ENCODE data around the gene UQCRQ. TPM values are rescaled to one million over a fixed set of nuclear protein-coding genes. Genes with fewer than 3 reads are reported as not detected.

The UQCRQ gene
- total RNA-seq, 2 experiments from 2014 or later: 299 to 537 TPM

GRCh38 chr5:132870801-132871200 lies 4.4 kb downstream of the UQCRQ start:
- ChIA-PET POLR2A (no interaction called here), CTCF (interaction anchor here (1.6 to 1.8 kb wide), 2 partner anchors 10 to 42 kb away, joined by 4 to 6 read pairs; no protein-coding TSS in a partner anchor)
- intact Hi-C loops (cut with DNase I, micrococcal nuclease): no loop called here
- DNase-seq (no peak), ATAC-seq (no peak)
- Mint-ChIP-seq H3K9me3 (ENCODE audit: low read depth) (no peaks in the 10 kb centered on the region), H3K4me1 (peaks cover 20% of the 10 kb centered on the region), H3K27me3 (no peaks in the 10 kb centered on the region), H3K4me3 (no peak overlapping the region), H3K36me3 (ENCODE audit: low read depth) (peaks cover 53% of the 10 kb centered on the region), H3K27ac (no peak overlapping the region)

GRCh38 chr5:132871459-132872284 lies 5.2 kb downstream of the UQCRQ start:
- no peaks in the 10 kb centered on the region for H3K9me3 Mint-ChIP-seq (ENCODE audit: low read depth)
- no peaks in the 10 kb centered on the region for H3K27me3 Mint-ChIP-seq
- ATAC-seq (no peak), DNase-seq (no peak)
- intact Hi-C loops (cut with DNase I, micrococcal nuclease): no loop called here
- ChIA-PET POLR2A (no interaction called here), CTCF (interaction anchor here (1.6 to 1.8 kb wide), 2 partner anchors 11 kb away, joined by 6 to 7 read pairs; no protein-coding TSS in a partner anchor)
- H3K4me3 Mint-ChIP-seq: no peak overlapping the region
- H3K4me1 Mint-ChIP-seq: peaks cover 14% of the 10 kb centered on the region
- H3K36me3 Mint-ChIP-seq (ENCODE audit: low read depth): peaks cover 51% of the 10 kb centered on the region
- no peak overlapping the region for H3K27ac Mint-ChIP-seq

GRCh38 chr5:132872788-132873118 lies 6.3 kb downstream of the UQCRQ start:
- Mint-ChIP-seq H3K4me1 (peaks cover 8% of the 10 kb centered on the region), H3K27ac (no peak overlapping the region), H3K4me3 (no peak overlapping the region), H3K27me3 (no peaks in the 10 kb centered on the region), H3K9me3 (ENCODE audit: low read depth) (no peaks in the 10 kb centered on the region), H3K36me3 (ENCODE audit: low read depth) (peaks cover 43% of the 10 kb centered on the region)
- CTCF ChIA-PET: interaction anchor here (0.6 to 1.6 kb wide), 3 partner anchors 10 to 733 kb away, joined by 3 to 7 read pairs (median 4); no protein-coding TSS in a partner anchor
- no peak for ATAC-seq
- POLR2A ChIA-PET: no interaction called here
- intact Hi-C loops (cut with DNase I, micrococcal nuclease): no loop called here
- DNase-seq: no peak

GRCh38 chr5:132873119-132873929 lies 6.9 kb downstream of the UQCRQ start, which contains the start of gene LEAP2:
TSS of gene LEAP2 (plus strand) at chr5:132873668. CDS start at chr5:132873695, 27 bp downstream.
- POLR2A ChIA-PET: interaction anchor here (0.6 kb wide), 1 partner anchor 34 kb away, joined by 3 read pairs; no protein-coding TSS in a partner anchor

GRCh38 chr5:132873930-132874271 lies 7.5 kb downstream of the UQCRQ start:
- intact Hi-C loops (cut with DNase I, micrococcal nuclease): no loop called here
- peaks cover 36% of the 10 kb centered on the region for H3K36me3 Mint-ChIP-seq (ENCODE audit: low read depth)
- CTCF ChIA-PET: interaction anchor here (0.6 to 1.1 kb wide), 2 partner anchors 490 to 1283 kb away, joined by 3 read pairs; no protein-coding TSS in a partner anchor
- DNase-seq: no peak
- H3K27ac Mint-ChIP-seq: no peak overlapping the region
- H3K27me3 Mint-ChIP-seq: no peaks in the 10 kb centered on the region
- no peak for ATAC-seq
- H3K4me1 Mint-ChIP-seq: no peaks in the 10 kb centered on the region
- POLR2A ChIA-PET: no interaction called here
- no peaks in the 10 kb centered on the region for H3K9me3 Mint-ChIP-seq (ENCODE audit: low read depth)
- H3K4me3 Mint-ChIP-seq: no peak overlapping the region

More at GRCh38 chr5:132873119-132873929, 6.9 kb downstream of the UQCRQ start, which contains the start of gene LEAP2:
- Mint-ChIP-seq H3K4me1 (peaks cover 4% of the 10 kb centered on the region), H3K4me3 (no peak within 1 kb of the TSS), H3K9me3 (ENCODE audit: low read depth) (no peaks in the 10 kb centered on the region), H3K27ac (no peak within 1 kb of the TSS), H3K36me3 (ENCODE audit: low read depth) (peaks cover 38% of the 10 kb centered on the region), H3K27me3 (no peaks in the 10 kb centered on the region)
- intact Hi-C loops (cut with DNase I, micrococcal nuclease): no loop called here
- ATAC-seq (no peak), DNase-seq (no peak)
- CTCF ChIA-PET: interaction anchor here (0.6 to 1.2 kb wide), 3 partner anchors 11 to 1282 kb away, joined by 3 read pairs; no protein-coding TSS in a partner anchor

- Mint-ChIP-seq H3K27ac (no peak overlapping the region), H3K4me3 (no peak overlapping the region), H3K27me3 (no peaks in the 10 kb centered on the region), H3K36me3 (ENCODE audit: low read depth) (peaks cover 32% of the 10 kb centered on the region), H3K4me1 (no peaks in the 10 kb centered on the region), H3K9me3 (ENCODE audit: low read depth) (no peaks in the 10 kb centered on the region)
- no peak for DNase-seq
- ChIA-PET POLR2A (no interaction called here), CTCF (interaction anchor here (0.6 to 1.9 kb wide), 4 partner anchors 7 to 379 kb away, joined by 3 to 5 read pairs (median 4); no protein-coding TSS in a partner anchor)
- ATAC-seq: no peak
- intact Hi-C loops (cut with DNase I, micrococcal nuclease): no loop called here
Observed at GRCh38 chr5:132876020-132876759, 9.7 kb downstream of the UQCRQ start.

GRCh38 chr5:132877466-132877865 lies 11.0 kb downstream of the UQCRQ start:
- ATAC-seq (no peak), DNase-seq (no peak)
- H3K4me3 Mint-ChIP-seq: no peak overlapping the region
- no peak overlapping the region for H3K27ac Mint-ChIP-seq
- no peaks in the 10 kb centered on the region for H3K9me3 Mint-ChIP-seq (ENCODE audit: low read depth)
- no peaks in the 10 kb centered on the region for H3K27me3 Mint-ChIP-seq
- CTCF ChIA-PET: interaction anchor here (0.9 to 1.3 kb wide), 3 partner anchors 16 to 49 kb away, joined by 3 to 5 read pairs (median 3); no protein-coding TSS in a partner anchor
- no peaks in the 10 kb centered on the region for H3K4me1 Mint-ChIP-seq
- intact Hi-C loops (cut with DNase I, micrococcal nuclease): no loop called here
- H3K36me3 Mint-ChIP-seq (ENCODE audit: low read depth): peaks cover 23% of the 10 kb centered on the region
- POLR2A ChIA-PET: interaction anchor here (0.5 to 0.6 kb wide), 2 partner anchors 11 to 132 kb away, joined by 3 read pairs; partner anchors contain the start of gene UQCRQ

- ChIA-PET POLR2A (no interaction called here), CTCF (interaction anchor here (0.9 to 1.3 kb wide), 2 partner anchors 16 to 49 kb away, joined by 3 to 5 read pairs; no protein-coding TSS in a partner anchor)
- intact Hi-C loops (cut with DNase I, micrococcal nuclease): no loop called here
- Mint-ChIP-seq H3K4me3 (no peak overlapping the region), H3K9me3 (ENCODE audit: low read depth) (no peaks in the 10 kb centered on the region), H3K4me1 (no peaks in the 10 kb centered on the region), H3K36me3 (ENCODE audit: low read depth) (peaks cover 20% of the 10 kb centered on the region), H3K27ac (no peak overlapping the region), H3K27me3 (no peaks in the 10 kb centered on the region)
- DNase-seq (no peak), ATAC-seq (no peak)
Observed at GRCh38 chr5:132877938-132878337, 11.5 kb downstream of the UQCRQ start.

- DNase-seq (peak; percentile 34), ATAC-seq (peak; percentile 72)
- CTCF ChIA-PET: interaction anchor here (0.6 to 2.0 kb wide), 18 partner anchors 8 to 496 kb away, joined by 3 to 10 read pairs (median 4); partner anchors contain the start of genes CCNI2, GDF9, SHROOM1 and UQCRQ
- Mint-ChIP-seq H3K4me1 (peaks cover 5% of the 10 kb centered on the region), H3K27me3 (no peaks in the 10 kb centered on the region), H3K9me3 (ENCODE audit: low read depth) (no peaks in the 10 kb centered on the region), H3K36me3 (ENCODE audit: low read depth) (peaks cover 33% of the 10 kb centered on the region), H3K27ac (no peak overlapping the region), H3K4me3 (no peak overlapping the region)
- intact Hi-C loops (cut with DNase I, micrococcal nuclease): loop anchor here (1.0 kb wide), 1 partner anchor 53 kb away; the partner anchor contains the start of gene SHROOM1 (in 2 of the 2)
- POLR2A ChIA-PET: interaction anchor here (0.6 kb wide), 1 partner anchor 333 kb away, joined by 3 read pairs; no protein-coding TSS in a partner anchor
Observed at GRCh38 chr5:132883261-132883834, 16.9 kb downstream of the UQCRQ start.

- peaks cover 5% of the 10 kb centered on the region for H3K4me1 Mint-ChIP-seq
- peaks cover 33% of the 10 kb centered on the region for H3K36me3 Mint-ChIP-seq (ENCODE audit: low read depth)
- no peaks in the 10 kb centered on the region for H3K27me3 Mint-ChIP-seq
- H3K27ac Mint-ChIP-seq: no peak overlapping the region
- POLR2A ChIA-PET: no interaction called here
- no peaks in the 10 kb centered on the region for H3K9me3 Mint-ChIP-seq (ENCODE audit: low read depth)
- DNase-seq: no peak
- CTCF ChIA-PET: interaction anchor here (0.7 to 1.7 kb wide), 6 partner anchors 10 to 200 kb away, joined by 3 to 4 read pairs (median 4); no protein-coding TSS in a partner anchor
- H3K4me3 Mint-ChIP-seq: no peak overlapping the region
- ATAC-seq: no peak
- intact Hi-C loops (cut with DNase I, micrococcal nuclease): no loop called here
Observed at GRCh38 chr5:132884548-132884947, 18.1 kb downstream of the UQCRQ start.
